ENCODE data around the gene ZFAND3.

Gene ZFAND3

DNA sequence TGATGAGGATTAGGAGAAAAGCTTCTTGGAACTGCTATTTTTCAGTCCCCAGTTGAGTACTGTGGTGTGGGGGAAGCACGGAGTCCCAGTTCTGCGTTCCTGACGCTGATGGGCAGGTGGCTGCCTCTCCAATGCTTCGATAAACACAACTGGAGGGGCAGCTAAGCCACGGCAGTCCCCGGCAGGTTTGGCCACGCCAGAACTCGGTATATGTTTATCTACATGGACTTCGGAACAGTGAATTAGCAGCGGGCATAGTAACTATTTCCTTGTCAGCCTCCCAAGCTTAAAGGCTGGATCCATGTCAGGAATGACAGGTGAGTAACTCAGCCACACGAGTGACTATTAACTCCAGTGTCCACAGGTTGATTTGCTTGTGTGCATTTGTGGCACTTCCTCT, 354.4 kb downstream of the ZFAND3 start:
- H3K27me3 Mint-ChIP-seq = no peaks in the 10 kb centered on the region
- peaks cover 16% of the 10 kb centered on the region for H3K36me3 Mint-ChIP-seq
- H3K4me1 Mint-ChIP-seq = peaks cover 6% of the 10 kb centered on the region
- H3K4me3 Mint-ChIP-seq = no peak overlapping the region
- DNase-seq (ENCODE audit: low spot score in 2 of 2) (no peak), ATAC-seq (ENCODE audit: low read depth) (no peak)
- no peak overlapping the region for H3K27ac Mint-ChIP-seq
- no peaks in the 10 kb centered on the region for H3K9me3 Mint-ChIP-seq

DNA sequence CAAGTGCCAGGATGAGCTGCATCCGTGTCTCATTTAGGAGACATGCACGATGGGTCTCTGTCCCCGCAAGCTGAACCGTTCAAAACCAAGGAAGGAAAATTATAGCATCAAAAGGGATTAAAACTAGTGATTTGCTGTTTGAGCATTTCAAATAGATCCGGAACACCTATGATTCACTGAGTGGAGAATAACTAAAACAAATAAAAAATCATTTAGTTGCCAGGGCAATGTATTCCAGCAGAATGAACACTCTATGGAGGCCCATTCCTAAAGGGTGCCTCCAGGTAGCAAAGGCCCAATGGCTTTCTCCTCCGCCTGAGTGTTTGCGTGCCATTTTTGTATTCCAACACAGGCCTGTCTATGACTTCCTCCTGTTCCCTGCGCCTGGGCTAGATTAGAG, 354.8 kb downstream of the ZFAND3 start:
- Mint-ChIP-seq H3K9me3 (no peaks in the 10 kb centered on the region), H3K27ac (no peak overlapping the region), H3K4me3 (no peak overlapping the region), H3K27me3 (no peaks in the 10 kb centered on the region), H3K4me1 (peaks cover 6% of the 10 kb centered on the region), H3K36me3 (peaks cover 16% of the 10 kb centered on the region)
- ATAC-seq (ENCODE audit: low read depth) (no peak), DNase-seq (ENCODE audit: low spot score in 2 of 2) (no peak)

DNA sequence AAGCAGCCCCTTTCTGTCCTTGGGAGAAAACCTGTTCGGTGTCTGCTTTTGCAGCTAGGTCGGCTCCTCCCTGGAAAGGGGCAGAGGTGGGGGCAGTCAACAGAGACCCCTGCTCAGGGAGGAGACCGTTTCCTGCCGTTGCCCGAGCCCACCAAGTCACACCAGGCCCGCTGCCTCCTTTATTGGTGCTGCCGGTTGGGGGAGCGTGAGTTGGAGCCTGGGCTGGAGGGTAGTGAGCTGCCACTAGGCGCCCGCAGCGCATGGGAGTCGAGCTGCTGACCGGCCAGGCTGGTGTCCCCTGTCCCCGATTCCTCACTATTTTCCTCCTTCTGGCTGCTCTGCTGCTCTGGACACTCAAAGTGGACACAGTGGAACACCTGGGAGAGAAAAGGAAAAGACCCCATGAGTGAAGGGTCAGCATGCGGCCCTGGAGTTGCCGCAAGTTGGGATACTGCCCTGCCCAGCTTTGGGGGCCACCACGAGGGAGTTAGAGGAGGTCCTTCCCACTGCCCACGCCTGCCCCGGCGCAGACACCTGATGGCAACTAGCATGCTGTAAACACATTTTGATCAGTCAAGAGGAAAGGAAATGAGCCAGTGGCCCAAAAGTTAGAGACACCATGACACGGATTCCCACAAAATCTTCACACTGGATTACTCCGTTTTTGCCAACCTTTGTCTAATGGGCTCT, 355.4 kb downstream of the ZFAND3 start:
- no peaks in the 10 kb centered on the region for H3K27me3 Mint-ChIP-seq
- DNase-seq (ENCODE audit: low spot score in 2 of 2) (no peak), ATAC-seq (ENCODE audit: low read depth) (no peak)
- H3K27ac Mint-ChIP-seq = no peak overlapping the region
- H3K4me3 Mint-ChIP-seq = no peak overlapping the region
- peaks cover 16% of the 10 kb centered on the region for H3K36me3 Mint-ChIP-seq
- no peaks in the 10 kb centered on the region for H3K9me3 Mint-ChIP-seq
- peaks cover 6% of the 10 kb centered on the region for H3K4me1 Mint-ChIP-seq

DNA sequence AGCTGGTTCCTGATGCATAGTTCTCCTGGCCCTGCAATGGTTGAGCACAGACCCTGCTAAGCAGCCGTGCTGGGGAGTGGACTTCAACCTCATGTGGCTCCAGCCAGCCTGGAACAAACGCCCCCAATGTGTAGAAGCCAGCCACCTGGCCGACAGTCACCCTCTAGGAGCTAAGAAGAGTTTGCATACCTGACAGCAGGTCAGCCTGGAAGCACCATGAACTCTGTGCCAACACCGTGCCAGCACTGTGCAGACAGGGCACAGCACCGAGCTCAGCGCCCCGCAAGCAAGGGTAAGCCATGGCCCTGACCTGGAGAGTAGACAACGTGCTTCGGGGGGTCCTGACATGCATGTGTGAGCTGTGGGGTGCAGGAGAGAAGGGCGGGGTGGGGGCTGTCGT, 356.3 kb downstream of the ZFAND3 start:
- Mint-ChIP-seq H3K9me3 (no peaks in the 10 kb centered on the region), H3K4me3 (no peak overlapping the region), H3K27ac (no peak overlapping the region), H3K36me3 (peaks cover 16% of the 10 kb centered on the region), H3K27me3 (no peaks in the 10 kb centered on the region), H3K4me1 (peaks cover 6% of the 10 kb centered on the region)
- DNase-seq (ENCODE audit: low spot score in 2 of 2) = no peak
- ATAC-seq (ENCODE audit: low read depth) = no peak

DNA sequence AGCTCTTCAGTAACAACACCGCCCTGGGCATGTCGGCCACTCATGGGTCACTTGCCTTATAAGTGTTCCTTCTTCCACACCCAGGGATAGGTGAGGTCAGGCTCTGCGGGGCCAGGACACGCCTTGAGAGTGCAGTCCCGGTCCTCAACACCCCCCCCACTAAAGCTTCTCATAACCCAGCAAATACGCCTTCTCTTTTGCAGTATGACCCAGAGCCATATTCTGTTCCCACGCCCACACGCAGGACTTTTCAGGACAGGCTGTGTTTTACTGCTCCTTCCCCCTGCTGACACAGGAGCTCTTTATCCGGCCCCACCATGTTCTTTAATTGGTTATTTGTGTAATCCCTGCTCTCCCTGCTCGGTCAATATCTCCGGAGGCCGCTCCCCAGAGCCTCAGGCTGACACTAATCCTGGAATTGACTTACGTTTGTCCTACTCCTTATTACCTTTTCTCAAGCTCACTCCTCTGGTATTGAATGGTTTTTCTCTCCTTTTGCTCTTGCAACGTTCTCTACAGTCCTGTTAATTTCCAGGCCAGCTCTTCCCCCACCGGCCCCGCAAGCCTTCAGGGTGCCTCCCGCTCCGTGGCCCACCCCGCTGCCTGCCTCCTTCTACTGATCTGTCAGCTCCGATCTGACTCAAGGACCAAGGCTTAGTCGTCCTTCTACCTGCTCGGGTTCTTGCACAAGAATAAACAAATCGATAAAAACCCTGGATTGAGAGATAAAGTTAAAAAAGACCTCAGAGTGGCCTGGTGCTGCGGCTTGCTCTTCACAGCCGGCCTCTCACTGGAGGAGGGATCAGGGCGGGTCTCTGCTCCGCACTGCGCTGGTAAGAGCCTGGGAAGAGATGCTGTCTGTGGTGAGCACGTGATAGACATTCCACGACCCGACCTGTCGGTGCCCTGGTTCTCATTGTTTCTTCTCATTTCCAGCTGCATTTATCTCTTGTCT, 357.5 kb downstream of the ZFAND3 start:
- H3K27me3 Mint-ChIP-seq = no peaks in the 10 kb centered on the region
- H3K4me1 Mint-ChIP-seq = peaks cover 8% of the 10 kb centered on the region
- H3K9me3 Mint-ChIP-seq = no peaks in the 10 kb centered on the region
- H3K27ac Mint-ChIP-seq = peak overlapping the region; percentile 85
- DNase-seq (ENCODE audit: low spot score in 2 of 2) (no peak), ATAC-seq (ENCODE audit: low read depth) (no peak)
- H3K36me3 Mint-ChIP-seq = peaks cover 19% of the 10 kb centered on the region
- no peak overlapping the region for H3K4me3 Mint-ChIP-seq

DNA sequence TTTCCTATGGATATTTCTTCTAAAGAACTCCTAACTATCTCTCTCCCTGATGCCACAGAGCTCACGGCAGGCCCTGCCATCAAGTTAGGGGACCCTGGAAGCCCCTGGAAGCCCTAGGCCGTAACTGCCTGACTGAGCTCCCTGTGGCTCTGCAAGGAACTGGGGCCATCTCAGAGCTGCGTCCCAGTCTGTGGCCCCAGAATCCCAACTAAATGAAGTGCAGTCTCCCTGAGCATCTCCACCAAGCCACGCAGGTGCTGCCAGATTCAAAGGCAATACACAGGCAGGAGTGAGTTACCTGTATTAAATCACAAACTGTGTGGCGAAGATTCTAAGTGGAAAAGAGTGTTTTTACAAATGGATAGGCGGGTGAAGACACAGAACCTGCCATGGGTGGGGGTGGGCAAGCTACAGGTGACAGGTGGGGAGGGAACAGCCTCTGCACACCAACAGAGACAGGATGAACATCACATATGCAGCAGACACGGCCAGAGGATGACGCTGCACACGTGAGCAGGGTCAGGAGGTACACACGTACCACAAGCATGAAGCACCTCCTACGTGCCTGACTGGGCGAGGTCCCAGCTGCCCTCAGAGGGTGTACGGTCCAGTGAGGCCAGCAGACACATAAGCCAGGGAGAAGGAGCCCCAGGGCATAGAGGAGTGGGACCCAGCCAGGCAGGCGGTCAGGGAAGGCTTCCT, 358.5 kb downstream of the ZFAND3 start:
- no peak for DNase-seq (ENCODE audit: low spot score in 2 of 2)
- no peak overlapping the region for H3K4me3 Mint-ChIP-seq
- H3K36me3 Mint-ChIP-seq = peaks cover 19% of the 10 kb centered on the region
- no peaks in the 10 kb centered on the region for H3K9me3 Mint-ChIP-seq
- H3K27me3 Mint-ChIP-seq = no peaks in the 10 kb centered on the region
- peaks cover 8% of the 10 kb centered on the region for H3K4me1 Mint-ChIP-seq
- peak overlapping the region; percentile 85 for H3K27ac Mint-ChIP-seq
- ATAC-seq (ENCODE audit: low read depth) = no peak

DNA sequence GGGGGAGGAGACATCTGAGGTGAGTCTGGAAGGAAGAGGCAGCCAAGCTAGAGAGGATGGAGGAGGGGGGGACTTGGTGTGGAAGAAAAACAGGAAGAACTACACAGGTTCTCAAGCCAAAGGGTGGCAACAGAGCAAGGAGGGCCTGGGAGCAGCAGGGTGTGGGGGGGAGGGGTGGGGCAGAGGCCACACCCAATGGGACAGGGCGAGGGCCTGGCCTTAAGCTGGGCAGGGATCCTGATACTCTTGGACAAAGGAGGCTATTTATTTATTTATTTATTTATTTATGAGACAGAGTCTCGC, 359.0 kb downstream of the ZFAND3 start:
- Mint-ChIP-seq H3K9me3 (no peaks in the 10 kb centered on the region), H3K4me1 (peaks cover 11% of the 10 kb centered on the region), H3K36me3 (peaks cover 18% of the 10 kb centered on the region), H3K4me3 (no peak overlapping the region), H3K27me3 (no peaks in the 10 kb centered on the region), H3K27ac (peak overlapping the region; percentile 85)
- ATAC-seq (ENCODE audit: low read depth) (no peak), DNase-seq (ENCODE audit: low spot score in 2 of 2) (no peak)

DNA sequence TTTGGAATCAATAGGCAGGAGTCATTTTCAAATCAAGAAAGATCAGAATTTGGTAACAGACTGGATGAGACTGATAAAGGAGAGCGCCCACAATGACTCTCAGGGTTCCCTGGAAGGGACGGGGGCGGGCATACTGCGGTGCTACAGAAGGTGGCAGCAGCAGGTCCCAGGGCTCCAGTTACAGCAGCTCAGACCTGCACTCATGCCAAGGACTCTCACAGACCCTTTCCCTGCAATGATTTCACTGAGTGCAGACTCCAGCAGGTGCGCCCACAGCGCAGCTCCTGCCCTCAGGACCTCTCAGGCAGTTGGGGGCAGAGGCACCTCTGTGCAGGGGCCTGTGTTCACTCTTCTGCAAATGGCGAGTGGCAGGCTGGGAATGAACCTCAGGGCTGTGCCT, 359.8 kb downstream of the ZFAND3 start:
- no peaks in the 10 kb centered on the region for H3K9me3 Mint-ChIP-seq
- H3K27ac Mint-ChIP-seq = no peak overlapping the region
- ATAC-seq (ENCODE audit: low read depth) (no peak), DNase-seq (ENCODE audit: low spot score in 2 of 2) (no peak)
- H3K4me1 Mint-ChIP-seq = peaks cover 12% of the 10 kb centered on the region
- peaks cover 22% of the 10 kb centered on the region for H3K36me3 Mint-ChIP-seq
- no peaks in the 10 kb centered on the region for H3K27me3 Mint-ChIP-seq
- H3K4me3 Mint-ChIP-seq = no peak overlapping the region

DNA sequence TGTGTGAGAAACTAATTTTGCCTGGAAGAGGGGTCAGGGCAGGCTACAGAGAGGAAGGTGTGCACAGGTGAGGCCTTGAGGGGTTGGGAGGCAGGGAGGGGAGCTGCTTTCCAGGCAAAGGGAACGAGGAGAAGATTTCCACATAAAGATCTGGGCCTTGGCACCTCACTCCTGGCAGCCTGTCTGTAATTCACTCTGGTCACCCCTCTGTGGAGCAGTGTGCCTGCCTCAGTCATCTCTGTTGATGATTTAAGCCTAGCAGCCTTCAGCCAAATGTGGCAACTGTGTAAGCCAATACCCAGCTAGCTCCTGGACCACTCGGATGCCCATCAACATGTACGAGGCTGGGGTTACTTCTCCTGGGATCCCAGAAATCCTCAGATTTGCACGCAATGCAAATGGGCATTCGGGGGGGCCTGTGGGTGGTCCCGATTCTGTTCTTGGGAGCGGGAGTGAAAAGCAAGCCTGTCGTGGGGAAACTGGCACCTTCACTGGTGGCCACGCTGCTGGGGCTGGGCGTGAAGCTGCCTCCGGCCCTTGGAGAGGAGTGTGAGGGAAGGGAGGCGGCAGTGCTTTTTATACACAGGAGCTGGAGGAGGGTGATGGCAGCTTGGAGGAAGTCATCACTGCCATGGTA, 360.4 kb downstream of the ZFAND3 start:
- Mint-ChIP-seq H3K4me3 (no peak overlapping the region), H3K27ac (no peak overlapping the region), H3K4me1 (peaks cover 12% of the 10 kb centered on the region), H3K36me3 (peaks cover 19% of the 10 kb centered on the region), H3K9me3 (no peaks in the 10 kb centered on the region), H3K27me3 (no peaks in the 10 kb centered on the region)
- ATAC-seq (ENCODE audit: low read depth) (no peak), DNase-seq (ENCODE audit: low spot score in 2 of 2) (no peak)

DNA sequence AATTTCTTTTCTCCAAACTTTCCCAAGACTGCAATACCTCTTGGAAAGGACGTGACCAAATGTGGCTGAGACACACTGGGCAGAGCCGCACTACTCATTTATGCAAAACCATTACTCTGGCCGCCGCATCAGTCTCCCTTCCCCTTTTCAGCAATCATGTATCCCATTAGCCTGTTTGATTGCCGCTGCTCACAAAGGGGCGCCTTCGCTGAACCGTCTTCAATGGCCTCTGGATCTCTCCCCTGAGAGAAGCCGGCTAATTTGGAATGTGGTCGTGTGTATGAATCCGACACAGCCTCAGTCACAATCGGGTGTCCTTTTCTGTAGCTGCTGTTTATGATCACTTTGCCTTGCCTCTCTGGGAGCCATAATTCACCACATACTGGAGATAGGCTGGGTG, 361.1 kb downstream of the ZFAND3 start:
- Mint-ChIP-seq H3K4me3 (no peak overlapping the region), H3K27ac (no peak overlapping the region), H3K4me1 (peaks cover 12% of the 10 kb centered on the region), H3K27me3 (no peaks in the 10 kb centered on the region), H3K36me3 (peaks cover 19% of the 10 kb centered on the region), H3K9me3 (no peaks in the 10 kb centered on the region)
- no peak for ATAC-seq (ENCODE audit: low read depth)
- DNase-seq (ENCODE audit: low spot score in 2 of 2) = no peak

DNA sequence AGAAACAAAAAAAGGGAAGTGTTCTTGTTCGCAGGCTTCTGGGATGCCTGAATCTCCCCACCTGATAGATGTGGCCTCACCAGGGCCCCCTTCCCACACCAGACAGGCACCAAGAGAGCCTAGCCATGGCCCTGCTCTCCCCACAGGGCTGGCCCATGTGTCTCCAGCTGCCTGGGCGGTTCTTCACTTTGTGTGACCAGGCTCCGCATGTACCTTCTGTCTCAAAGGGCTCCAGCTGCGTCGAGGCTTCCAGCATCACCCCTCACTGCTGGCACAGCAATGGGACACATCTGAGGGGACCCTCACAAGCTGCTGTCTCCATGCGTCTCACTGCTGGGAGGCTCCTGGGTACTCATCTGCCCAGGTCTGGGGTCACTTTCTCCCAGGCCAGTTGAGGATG, 362.9 kb downstream of the ZFAND3 start:
- Mint-ChIP-seq H3K4me3 (no peak overlapping the region), H3K36me3 (peaks cover 27% of the 10 kb centered on the region), H3K9me3 (no peaks in the 10 kb centered on the region), H3K27me3 (no peaks in the 10 kb centered on the region), H3K27ac (no peak overlapping the region), H3K4me1 (peaks cover 12% of the 10 kb centered on the region)
- DNase-seq (ENCODE audit: low spot score in 2 of 2) (no peak), ATAC-seq (ENCODE audit: low read depth) (no peak)

DNA sequence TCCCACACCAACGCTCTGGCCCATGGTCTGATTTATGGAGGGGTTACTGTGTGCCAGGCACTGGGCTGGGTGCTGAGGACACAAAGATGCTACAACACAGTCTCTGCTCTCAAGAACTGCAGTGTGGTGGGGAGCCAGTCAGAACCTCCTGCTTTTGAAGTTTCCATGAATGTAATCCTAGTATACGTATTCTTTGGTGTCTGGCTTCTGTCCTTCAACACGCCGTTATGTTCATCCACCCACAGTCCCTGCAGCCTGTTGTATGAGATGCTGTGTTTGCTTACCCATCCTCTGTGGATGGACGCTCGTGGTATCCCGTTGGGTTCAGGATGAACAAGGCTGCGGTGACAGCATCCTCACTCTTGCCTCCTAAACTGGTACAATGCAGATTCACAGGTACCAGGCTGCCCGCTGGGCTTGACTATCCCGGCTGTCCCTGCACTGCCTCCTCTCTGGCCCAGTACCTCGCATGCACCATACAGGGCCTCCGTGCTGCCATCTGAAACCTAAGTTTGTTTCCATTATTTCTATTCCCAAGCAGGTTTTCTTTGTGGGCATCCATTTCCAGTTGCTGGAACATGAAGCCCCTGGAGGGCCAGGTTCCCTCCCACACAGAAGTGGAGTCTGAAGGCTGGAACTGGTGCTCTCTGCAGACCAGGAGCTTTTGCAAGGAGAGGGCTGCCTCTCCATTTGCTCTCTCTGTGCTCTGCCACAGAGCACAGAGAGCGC, 364.5 kb downstream of the ZFAND3 start:
- Mint-ChIP-seq H3K4me1 (peaks cover 6% of the 10 kb centered on the region), H3K9me3 (no peaks in the 10 kb centered on the region), H3K36me3 (peaks cover 29% of the 10 kb centered on the region), H3K4me3 (no peak overlapping the region), H3K27ac (peak overlapping the region; percentile 60), H3K27me3 (no peaks in the 10 kb centered on the region)
- no peak for DNase-seq (ENCODE audit: low spot score in 2 of 2)
- no peak for ATAC-seq (ENCODE audit: low read depth)

DNA sequence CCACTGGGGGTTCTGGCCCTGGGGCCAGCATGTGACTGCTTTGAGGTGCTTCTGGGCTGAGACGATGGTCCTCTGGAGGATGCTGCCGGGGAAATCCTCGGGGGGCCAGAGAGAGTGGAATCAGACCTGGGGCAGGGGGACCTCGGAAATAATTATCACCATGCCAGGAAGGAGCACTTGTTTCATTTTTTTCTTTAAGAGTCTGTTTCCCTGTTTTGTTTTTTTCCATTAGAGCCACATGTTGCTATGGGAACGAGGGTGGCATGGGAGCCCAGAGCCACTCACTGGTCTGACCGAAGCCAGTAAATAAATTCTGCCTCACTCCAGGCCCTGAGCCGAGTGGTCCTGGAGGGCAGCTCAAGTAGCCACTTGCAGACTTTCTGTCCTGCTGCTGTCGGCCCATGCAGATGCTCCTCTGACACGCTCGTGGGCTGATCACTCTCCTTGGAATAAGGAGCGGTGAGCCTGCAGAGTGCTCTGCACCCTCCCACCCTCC, 365.1 kb downstream of the ZFAND3 start:
- H3K36me3 Mint-ChIP-seq = peaks cover 32% of the 10 kb centered on the region
- no peak overlapping the region for H3K27ac Mint-ChIP-seq
- peaks cover 6% of the 10 kb centered on the region for H3K4me1 Mint-ChIP-seq
- H3K4me3 Mint-ChIP-seq = no peak overlapping the region
- ATAC-seq (ENCODE audit: low read depth) = no peak
- DNase-seq (ENCODE audit: low spot score in 2 of 2) = no peak
- no peaks in the 10 kb centered on the region for H3K27me3 Mint-ChIP-seq
- no peaks in the 10 kb centered on the region for H3K9me3 Mint-ChIP-seq

All from memory B cell (primary cell).